Measurements from ENCODE around the gene PSIP1.
A peak's percentile ranks its signal among the peaks of the same experiment; 100 is the strongest.
"Not testable (repeated sequence)": the region's sequence is repeated elsewhere in the genome, so short reads cannot be mapped to it uniquely, and the experiment has no call there.

PSIP1 gene

DNA sequence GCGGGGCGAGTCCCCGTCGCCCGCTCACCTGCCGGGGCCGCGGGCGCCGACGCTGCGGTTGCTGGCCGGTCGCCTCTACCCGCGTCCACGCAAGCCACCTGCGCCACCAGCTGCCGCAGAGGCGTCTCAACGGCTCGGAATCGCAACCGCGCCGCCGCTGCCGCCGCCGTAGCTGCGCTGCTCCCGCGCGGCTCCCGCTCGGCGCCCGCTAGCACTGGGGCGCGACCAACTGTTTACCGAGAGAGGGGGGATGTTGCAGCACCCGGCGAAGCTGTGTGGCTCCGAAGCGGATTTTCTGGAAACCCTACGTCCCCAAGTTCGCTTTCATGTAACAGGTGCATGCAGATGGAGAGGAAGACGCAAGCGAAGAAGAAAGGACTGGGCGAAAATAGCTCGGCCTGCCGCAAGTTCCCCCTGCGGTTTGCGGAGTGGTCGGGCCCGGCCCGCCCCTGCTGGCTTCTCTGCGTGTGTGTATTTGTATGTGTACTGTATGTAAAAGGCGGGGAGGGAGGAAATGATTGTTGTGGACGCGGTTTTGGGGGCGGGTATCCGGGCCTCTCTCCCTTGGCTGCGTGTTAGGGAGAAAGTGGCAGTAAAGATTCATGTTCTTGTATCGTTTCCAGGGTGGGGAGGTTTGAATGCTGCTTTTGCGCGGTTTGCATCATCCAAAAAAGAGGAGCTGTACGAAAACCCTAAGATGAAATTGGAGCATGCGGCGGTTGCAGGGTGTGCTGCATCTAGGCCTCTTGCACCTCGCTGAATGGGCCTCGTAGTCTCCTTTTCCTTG lies at the start of gene PSIP1:
TSS of gene PSIP1 (minus strand) at position 182 of the 787 bp plus-strand sequence. CDS start 782 bp downstream, outside the sequence.
- DNase-seq (ENCODE audit: low read depth in 3 of 3): peak; percentile 64 to 75 (median 68)

DNA sequence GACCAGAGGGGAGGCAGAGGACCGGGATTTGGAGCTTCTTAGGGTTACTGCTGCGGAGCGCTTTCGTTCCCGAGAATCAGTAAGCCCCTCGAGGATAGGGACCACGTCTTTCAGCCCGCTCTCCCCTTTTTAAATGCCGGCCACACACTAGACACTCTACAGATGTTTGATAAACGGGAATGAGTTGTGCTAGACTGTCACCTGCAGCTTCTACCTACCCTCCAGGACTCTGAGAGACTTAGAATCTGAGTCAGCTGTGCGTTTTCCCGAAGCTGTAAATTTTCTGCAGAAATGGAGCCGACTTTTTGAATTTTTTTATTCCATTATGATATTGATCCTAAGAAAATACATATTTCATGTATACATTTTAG lies 42.7 kb upstream of the PSIP1 start:
- no peak for DNase-seq (ENCODE audit: low read depth in 3 of 3)

DNA sequence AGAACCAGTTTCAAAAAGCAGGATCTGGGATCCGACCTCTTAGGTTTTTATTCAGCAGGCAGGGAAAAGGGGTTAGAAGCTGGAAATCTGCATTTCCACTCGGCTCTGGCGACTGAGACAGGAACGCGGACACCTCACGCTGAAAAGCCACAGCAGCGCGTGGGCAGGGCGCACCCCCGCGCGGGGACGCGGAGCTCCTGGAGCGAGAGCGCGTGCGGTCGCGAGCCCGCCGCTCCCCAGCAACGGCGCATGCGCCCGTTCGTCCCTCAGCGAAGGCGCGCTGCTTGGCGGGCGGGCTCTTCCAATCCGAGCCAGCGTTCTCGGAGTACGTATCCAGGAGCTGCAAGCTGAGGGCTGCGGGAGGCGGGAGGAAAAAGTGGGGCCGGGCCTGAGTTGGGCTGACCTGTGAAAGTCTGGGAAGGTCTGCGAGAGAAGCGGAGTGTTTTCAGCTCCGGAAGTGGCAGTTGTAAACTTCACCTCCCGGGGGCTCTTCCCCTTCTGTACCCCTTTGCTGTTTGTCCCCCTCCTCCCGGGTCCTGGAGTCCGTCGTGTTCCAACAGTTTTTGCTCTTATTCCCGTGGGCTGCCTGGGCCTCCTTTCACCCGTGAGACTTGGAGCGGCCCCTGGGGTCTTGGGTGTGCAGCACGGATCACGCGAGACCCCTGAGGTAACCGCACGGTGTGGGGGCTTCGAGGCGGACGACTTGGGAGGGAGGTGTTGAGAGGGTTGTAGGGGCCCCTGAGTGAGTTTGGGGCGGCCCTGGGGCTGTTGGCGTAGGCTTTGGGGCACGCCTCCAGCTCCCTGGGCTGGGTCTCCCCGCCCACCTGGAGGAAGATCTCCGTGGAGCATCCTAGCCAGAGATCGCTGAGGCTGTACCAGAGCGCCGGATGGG lies 42.1 kb upstream of the PSIP1 start, which contains the start of gene CCDC171:
TSS of gene CCDC171 (plus strand) at position 408 of the 892 bp plus-strand sequence. CDS start 11,046 bp downstream, outside the sequence.
- DNase-seq (ENCODE audit: low read depth in 3 of 3): peak; percentile 67 to 75 (median 69)

DNA sequence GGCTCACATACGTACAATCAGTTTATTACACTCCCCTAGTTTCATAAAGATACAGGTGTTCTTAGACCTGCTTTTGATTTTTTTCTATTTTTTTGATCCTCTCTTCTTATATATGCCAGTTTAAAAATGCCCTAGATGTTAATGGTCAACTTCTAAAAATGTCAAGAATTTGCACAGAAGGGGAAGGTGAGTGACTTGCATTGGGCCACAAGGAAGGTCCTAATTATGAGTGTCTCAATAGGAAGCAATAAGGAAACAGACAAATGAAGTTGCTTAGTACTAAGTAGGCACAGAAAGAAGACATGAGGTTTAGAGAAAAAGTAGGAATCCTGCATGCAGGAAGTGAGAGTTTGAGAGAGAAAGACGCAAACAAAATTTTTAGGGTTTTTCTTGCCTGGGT lies 38.8 kb upstream of the PSIP1 start:
- DNase-seq (ENCODE audit: low read depth in 3 of 3): no peak

DNA sequence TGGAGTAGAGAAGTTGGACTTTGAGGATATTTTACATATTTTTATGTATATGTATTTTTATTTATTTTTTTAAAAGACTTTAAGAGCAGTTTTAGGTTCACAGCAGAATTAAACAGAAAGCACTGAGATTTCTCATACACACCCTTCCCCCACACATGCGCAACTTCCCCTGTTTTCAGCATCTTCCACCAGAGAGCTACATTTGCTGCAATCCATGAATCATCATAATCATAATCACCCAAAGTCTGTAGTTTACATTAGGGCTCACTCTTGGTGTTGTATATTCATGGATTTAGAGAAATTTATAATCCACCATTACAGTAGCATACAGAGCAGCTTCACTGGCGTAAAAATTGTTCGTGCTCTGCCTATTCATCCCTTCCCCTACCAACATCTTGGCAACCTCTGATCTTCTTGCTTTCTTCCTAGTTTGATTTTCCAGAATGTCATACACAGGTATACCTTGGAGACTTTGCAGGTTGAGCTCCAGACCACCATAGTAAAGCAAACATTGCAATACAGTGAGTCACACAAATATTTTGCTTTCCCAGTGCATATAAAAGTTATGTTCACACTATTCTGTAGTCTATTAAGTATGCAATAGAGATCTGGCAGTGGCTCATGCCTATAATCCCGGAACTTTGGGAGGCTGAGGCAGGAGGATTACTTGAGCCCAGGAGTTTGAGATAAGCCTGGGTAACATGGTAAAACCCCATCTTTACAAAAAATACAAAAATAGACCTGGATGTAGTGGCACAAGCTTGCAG lies 32.5 kb upstream of the PSIP1 start:
- DNase-seq (ENCODE audit: low read depth in 3 of 3): no peak

DNA sequence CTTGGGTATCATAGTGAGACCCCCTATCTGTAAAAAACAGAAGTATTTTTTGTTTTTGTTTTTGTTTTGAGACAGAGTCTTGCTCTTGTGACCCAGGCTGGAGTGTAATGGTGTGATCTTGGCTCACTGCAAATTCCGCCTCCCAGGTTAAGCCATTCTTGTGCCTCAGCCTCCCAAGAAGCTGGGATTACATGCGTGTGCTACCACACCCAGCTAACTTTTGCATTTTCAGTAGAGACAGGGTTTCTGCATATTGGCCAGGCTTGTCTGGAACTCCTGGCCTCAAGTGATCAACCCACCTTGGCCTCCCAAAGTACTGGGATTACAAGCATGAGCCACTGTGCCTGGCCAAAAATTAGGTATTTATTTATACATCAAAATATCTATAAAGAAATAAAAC lies 31.9 kb upstream of the PSIP1 start:
- no peak for DNase-seq (ENCODE audit: low read depth in 3 of 3)

DNA sequence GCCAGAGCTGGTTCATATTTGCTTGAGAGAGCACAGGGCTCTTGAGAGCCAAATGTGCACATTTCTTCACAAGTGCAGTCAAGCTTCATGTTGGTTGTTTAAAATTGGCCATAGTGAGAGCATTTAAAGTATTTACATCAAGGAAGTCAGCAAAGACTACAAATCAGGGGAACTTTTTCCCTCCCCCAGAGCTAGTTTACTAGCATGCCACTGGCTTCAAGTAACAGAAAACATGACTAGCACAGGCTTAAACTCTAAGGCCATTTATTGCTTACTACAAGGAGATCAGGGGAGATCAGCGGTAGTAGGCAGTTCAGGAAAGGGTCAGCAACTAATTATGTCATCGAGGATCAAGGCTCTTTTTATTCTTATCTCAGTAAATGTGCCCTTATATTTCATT lies 31.1 kb upstream of the PSIP1 start:
- no peak for DNase-seq (ENCODE audit: low read depth in 3 of 3)

DNA sequence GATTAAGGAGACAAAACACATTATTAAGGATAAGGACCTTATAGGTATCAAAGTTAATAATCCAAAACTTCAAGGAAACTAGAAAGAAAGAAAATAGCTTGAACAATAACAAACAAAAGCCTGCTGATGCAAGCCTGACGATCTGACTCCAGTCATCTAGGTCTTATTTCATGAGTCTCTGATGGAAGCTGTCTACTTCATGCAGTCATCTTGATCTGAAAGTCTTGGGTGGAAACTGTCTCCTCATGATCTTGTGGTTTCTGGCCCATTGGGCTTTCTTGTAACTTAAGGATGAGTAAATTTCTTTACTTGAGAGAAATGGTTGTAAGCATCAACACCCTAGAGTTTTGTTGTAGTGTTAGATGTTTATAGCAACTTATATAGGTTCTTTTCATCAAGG lies 20.6 kb upstream of the PSIP1 start:
- DNase-seq (ENCODE audit: low read depth in 3 of 3): no peak

DNA sequence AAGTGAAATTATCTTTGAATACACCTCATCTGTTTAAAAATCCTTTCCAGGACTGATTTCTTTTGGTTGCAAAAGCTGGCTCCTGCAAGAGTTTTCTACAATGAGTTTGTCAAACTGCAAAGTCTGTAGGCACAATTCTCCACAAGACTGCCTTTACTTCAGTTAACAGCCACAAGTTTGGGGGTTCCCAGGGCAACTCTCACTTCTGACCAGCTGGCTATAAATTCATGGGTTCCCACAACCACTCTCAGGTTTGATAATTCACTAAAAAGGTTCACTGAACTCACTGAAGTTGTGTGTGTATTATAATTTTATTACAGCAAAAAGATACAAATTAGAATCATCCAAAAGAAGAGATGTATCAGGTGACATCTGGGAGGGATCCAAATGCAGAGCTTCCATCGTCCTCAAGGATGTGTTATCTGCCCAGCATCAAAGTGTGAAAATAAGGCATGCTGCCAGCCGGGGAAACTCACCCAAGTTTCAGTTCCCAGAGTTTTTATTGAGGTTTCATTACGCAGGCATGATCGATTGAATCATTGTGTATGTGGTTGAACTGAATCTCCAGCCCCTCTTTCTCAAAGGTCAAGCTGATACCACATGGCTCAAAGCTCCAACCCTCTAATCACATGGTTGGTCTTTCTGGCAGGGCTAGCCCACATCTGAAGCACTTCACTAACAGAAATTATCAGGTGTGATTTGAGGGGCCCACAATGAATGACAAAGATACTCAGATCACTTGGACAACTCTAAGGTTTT lies 19.0 kb upstream of the PSIP1 start:
- DNase-seq (ENCODE audit: low read depth in 3 of 3): no peak

DNA sequence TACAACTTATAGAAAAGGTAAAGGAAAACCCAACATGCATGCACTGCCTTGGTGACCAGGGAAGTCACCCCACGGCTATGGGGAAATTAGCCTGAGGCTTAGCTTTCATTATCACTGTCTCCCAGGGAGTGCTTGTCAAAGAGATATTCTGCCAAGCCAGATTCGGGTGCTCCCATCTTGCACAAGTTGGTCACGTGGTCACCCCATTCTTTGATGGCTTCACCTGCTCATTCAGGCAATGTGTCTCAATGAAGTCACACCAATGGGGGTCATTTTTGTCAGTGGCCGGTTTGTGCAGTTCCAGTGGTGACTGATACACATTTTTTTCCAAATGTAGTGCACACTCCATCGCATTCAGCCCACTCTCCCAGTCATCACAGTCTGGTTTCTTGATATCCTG lies 16.3 kb upstream of the PSIP1 start:
- not testable (repeated sequence) for DNase-seq (ENCODE audit: low read depth in 3 of 3)

DNA sequence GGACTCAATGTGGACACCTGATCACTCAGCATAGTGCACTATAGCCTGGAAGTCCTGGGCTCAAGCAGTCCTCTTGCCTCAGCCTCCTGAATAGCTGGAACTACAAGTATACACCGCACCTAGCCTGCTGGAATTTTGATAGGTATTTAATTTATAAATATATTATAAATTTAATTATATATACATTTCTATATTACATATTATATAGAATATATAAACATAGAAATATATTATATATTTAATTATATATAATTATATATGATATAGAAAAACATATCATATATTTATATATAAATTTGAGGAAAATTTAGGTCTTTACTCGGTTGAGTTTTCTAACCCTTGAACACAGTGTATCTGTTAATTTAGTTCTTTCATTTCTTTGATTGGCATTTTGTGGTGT lies 15.2 kb upstream of the PSIP1 start:
- no peak for DNase-seq (ENCODE audit: low read depth in 3 of 3)

DNA sequence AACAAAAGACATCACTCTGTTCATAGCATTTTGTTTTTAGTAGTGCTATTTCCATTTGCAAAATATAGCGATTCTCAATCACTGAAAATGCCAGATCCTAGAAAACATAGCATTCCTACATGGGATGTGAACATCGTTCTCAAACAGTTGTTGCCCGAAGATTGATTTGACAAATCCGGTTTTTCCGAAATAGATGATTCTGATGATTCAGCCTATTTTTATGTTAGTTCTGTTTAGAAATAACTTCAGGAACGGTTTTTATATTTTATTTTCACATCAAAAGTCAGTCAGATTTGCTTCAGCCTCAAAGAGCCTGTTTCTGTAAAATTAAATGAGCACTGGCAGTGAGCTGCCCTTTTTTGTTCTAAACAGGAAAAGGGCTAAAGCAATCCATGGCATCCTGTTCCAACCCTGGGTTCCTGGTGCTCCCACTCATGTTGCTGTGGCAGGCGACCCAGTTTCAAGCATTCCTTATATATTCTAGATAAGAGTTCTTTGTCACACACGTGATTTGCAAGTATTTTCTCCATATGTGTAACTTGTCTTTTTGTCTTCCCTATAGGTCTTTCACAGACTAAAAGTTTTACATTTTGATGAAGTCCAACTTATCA lies 14.2 kb upstream of the PSIP1 start:
- DNase-seq (ENCODE audit: low read depth in 3 of 3): no peak

DNA sequence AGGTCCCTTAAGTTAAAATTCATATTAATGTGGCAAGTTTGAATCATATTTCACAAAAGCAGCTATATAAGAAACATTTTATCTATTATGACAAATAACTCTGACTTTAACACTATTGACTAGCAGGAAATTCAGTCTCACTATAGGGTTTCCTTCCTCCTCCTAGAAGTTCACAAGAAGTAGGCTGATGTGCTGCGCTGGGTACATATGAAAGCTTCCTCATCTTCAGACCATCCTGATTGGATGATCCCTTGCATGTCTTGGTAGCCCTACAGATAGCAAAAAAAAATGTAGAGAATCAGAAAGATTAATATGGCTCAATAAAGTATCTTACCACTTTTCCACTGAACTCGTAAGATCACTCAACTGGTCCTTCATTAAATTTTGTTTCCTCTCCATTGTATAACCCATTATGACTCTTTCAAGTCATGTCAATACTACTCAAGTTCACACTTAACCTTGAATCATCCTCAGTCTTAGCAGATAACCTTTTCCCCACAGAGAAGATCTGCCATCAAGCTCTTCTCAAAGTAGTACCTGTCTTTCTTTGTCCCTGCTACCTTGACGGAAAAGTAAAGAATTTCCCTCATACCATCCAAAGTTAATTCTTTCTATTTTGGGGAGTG lies 11.5 kb upstream of the PSIP1 start:
- DNase-seq (ENCODE audit: low read depth in 3 of 3): no peak

DNA sequence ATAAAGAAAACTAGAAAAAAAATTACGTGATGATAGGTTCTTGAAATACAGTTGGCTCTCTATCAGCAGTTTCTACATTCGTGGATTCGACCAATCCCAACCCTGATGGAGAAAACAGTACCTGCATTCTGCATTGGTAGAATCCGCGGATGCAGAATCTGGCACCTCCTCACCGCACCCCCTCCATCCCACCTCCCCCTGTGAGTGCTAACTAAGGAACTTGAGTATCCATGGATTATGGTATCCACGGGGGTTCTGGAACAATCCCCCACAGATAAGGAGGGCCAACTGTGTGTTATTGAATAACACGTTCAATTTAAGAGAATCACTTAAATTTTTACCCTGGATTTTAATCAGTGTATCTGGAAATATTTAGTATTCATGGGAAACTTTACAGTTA lies 10.5 kb upstream of the PSIP1 start:
- DNase-seq (ENCODE audit: low read depth in 3 of 3): no peak

DNA sequence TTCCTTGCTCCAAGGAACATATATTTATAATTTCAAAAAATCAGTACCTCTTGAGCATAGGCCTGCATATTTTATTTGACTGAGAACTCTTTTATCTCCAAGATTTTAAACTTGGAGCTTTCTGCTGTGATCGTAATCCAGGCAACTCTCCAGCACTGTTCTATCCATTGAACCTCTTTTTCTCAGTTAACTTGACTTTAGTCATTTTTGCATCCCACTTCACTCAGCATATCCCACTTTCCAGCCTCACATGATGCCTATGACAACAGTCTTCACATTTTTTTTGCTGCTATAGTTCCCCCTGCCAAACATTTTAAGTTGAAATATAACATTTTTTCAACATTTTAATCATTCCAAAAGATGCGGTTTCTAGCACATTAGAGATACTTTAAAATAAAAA lies 9.1 kb upstream of the PSIP1 start:
- DNase-seq (ENCODE audit: low read depth in 3 of 3): no peak

DNA sequence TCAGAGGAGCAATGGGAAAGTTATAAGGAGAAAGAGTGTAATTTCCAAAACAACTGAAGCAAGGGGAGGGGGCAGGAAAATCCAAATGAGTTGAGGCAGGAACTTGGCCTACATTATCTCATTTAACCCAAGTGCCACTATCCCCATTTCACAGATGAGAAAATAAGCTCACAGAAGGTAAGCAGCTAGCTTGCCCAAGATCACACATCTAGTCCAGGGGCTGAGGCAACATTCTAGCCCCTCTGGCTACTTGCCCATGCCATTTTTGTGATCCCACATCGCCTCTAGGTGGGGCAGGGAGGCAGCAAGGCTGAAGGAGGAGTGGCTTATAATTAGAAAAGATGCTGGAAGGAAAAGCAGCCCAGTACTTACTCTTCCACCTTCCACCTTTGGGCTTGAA lies 2.6 kb upstream of the PSIP1 start:
- DNase-seq (ENCODE audit: low read depth in 3 of 3): no peak

DNA sequence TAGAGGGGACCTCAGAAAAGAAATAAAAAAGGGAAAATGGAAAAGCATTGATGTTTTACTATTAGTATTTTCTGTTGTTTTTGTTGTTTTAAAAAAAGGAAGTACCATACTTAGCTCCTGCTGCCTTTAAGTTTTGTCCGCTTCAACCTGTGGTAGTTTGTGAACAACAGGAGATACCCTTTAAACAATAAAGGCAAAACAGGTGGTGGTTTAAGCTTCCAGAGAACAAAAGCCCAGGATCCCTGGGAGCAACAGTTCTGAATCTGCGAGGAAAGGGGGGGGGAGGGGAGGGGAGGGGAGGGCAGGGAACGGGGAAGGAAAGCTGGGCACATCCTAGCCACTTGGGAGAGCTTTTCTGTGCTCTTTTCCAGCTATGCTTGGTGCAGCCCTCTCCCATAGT lies 2.1 kb upstream of the PSIP1 start:
- no peak for DNase-seq (ENCODE audit: low read depth in 3 of 3)

DNA sequence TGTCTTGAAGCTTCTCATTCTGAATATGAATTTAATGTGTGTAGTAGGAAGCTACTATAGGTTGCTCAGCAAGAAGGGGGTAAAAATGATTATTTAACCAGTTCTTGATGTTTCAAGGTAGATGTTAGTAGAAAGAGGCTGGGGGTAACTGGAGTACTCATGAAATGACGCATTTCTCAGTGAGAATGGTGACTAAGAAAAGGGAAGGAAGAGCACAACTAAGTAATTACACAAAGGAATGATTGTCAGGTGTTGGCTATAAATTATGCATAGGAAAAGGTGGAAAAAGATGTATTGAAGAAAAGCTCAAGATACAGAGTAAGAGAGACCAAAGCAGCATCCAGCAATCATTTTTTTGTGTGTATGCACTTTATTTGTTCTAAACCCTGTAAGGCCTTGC lies 1.4 kb upstream of the PSIP1 start:
- DNase-seq (ENCODE audit: low read depth in 3 of 3): no peak

DNA sequence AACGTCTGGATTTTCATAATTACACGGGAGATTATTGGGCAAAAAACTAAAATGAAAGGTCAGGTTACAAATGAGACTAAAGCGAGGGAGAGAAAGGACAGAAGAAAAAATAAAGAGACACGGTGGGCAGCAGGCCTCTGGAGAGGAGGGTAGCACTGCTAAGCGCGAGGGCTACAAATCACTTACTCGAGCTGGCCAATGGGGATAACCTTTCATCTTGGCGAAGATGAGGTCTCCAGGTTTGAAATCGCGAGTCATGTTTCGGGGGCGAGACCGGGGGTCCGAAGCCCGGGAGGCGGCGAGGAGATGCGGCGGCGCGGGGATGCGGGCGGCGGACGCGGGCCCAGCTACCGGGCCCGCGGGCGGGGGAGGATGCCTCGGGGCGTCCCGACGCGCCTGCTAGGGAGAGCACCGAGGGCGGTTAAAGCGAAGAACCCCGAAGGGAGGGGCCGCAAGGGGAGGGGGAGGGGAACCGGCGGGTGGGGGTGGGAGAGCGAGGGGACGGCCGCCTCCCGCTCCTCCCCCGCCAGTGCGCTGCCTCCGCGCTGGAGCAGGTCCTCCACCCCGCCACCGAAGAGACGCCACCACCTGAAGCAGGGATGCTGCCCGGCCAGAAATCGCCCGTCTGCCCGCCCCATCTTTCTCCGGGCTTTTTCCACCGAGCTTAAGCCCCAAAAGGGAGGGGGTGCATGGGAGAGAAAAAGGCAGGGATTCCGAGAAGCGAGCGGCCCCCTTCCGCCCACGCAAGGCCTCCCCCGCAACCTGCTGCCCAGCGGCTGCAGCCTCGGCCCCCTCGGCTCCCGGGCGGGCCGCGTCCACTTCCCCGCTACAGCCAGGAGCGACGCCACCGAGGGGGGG lies 610 bp downstream of the PSIP1 start:
- DNase-seq (ENCODE audit: low read depth in 3 of 3): peak; percentile 42 to 48 (median 45)

DNA sequence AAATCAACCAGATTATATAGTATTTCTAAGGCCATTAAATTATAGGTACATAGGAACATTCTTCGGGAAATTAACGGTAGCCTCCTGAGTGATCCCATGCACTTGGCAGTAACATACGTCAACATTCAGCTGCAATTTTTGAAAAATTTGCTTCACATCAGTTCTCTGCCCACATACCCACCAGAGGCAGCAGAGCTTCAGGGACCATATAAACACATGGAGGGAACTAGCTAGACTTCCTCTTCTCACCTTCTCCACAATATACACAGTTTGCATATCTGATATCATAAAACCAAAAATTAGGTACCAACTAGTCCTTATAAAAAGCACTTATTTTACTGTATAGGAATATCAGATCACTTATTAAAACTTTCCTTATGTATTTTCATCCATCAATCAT lies 4.8 kb downstream of the PSIP1 start:
- DNase-seq (ENCODE audit: low read depth in 3 of 3): no peak
